Stimulated activated CD4-positive, alpha-beta T cell treated with anti-CD3 and anti-CD28 coated beads, Interleukin-4, amount 100 ng/mL, for 1 hour (primary cell): ENCODE data around the gene PARVB.
"Not testable (repeated sequence)": the region's sequence is repeated elsewhere in the genome, so short reads cannot be mapped to it uniquely, and the experiment has no call there.

Source experiments
- DNase-seq: peaks from one replicate; pipeline ENCODE4 v3.0.0-alpha.2; 2020

The PARVB gene

DNA sequence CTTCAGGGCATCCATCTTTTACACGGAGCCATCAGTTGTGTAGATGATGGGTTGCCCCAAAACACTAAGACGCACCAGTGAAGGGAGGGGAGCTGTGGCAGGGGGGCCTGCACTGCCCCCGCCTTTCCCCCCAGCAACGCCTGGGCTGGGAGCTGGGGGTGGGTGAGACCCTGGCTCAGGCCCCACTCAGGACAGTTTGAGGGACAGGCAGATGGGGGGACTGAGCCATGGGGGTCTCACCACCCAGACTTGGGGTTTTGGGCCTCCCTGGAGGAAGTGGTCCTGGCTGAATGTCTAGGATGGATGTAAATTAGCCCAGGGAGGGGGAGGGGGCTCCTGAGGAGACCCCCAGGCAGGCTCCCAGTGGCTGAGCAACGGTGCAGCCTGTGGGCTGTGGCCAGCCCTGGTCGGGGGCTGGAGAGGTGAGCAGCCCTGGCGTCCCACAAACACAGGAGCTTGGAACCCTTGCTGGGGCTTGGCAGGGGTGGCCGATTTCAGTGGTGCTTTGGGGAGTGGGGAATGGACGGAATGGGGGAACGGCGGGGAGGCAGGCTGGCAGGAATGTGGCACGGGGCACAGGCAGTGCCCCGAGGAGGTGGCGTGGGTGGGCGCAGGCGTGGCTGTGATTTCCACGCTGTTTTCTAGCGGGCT, 6.1 kb downstream of the PARVB start:
- no peak for DNase-seq

- DNase-seq, result no peak
Observed at GRCh38 chr22:44030702-44031082, 6.6 kb downstream of the PARVB start.

- no peak for DNase-seq
Observed at GRCh38 chr22:44031158-44031952, 7.3 kb downstream of the PARVB start.

DNA sequence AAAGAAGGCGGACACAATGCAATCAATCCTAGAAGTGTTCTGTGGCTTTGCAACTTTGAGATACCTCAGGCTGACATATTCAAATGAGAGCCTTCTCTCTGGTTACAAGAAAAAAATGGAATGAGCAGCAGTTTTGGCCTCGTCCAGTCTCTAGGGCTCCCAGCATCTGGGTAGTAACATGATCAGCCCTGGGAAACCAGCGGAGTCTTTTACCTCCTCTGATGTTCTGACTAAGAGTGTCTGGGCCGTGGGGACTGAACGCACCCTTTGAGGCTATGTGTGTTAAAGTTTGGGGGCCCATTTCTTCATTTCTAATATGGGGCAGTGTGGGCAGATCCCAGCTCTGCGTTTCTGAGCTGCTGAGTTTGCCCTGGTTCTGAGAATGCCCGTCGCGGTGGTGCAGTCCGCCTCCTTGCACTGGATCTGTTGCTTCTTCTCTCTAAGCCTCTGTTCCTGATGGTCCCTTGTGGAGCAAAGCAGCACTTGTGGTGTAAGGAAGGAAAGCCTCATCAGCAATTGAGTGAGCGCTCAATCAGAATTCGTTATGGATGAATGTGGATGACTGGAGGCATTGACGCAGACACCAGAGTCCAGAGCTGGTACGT, 8.1 kb downstream of the PARVB start:
- no peak for DNase-seq

GRCh38 chr22:44033287-44033686, 9.2 kb downstream of the PARVB start:
- no peak for DNase-seq

- DNase-seq, result no peak
Observed at GRCh38 chr22:44033694-44034093, 9.6 kb downstream of the PARVB start.

DNA sequence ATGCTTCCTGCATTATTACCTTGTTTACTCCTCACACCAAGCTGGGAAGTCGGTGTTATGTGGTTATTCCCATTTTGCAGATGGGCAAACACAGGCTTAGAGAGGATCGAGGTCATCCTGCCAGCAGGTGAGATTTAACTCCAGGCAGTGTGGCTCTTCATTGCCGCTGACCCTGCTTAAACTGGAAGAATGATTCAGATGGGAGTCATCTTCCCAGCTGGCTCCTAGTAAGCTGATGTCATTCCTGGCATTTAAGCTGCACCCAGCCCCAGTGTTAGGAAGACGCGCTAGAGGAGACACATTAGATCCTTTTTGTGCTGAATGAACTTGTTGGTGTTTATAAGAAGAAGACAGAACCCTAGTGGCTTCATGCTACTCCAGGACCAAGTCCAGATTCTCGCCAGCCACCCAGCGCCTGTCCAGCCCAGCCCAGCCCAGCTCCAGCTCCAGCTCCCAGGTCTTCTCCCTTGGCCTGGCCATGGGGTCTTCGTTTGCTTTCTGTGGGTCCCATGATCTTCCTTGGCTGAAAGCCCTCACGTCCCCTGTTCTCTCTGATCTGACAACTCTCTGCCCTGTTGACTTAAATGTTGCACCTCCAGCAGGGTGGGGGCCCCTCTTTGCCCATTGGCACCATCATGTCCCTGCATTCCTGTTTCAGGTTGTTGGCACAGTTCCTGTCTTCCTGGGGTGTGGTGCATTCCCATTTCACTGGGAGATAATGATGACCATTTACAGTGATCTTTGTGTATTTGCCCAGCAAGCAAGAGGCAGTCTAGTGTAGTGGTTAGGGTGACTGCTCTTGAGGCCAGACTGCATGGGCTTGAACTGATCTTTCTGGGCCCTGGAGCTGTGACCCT, 13.6 kb downstream of the PARVB start:
- DNase-seq, result no peak

DNA sequence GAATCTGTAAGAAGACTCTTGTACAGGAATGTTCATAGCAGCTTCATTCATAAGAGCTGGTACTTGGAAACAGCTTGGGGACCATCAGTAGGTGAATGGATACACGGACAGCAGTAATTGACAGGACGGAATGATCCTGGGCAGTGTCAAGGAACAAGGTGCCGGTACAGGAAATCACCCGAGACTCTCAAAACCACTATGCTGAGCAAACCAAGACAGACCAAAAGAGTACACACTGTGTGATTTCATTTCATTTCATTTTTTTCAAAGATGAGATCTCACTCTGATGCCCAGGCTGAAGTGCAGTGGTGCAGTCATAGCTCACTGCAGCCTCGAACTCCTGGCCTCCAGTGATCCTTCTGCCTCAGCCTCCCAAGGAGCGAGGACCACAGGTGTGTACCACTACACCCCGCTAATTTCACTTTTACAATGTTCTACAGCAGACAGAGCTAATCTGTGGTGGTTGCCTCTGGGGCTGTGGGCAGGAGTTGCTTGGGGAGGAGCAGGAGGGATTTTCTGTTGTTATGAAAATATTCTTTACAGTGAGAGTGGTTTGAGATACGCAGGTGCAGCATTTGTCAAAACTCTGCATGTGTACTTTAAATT, 15.6 kb downstream of the PARVB start:
- no peak for DNase-seq

DNA sequence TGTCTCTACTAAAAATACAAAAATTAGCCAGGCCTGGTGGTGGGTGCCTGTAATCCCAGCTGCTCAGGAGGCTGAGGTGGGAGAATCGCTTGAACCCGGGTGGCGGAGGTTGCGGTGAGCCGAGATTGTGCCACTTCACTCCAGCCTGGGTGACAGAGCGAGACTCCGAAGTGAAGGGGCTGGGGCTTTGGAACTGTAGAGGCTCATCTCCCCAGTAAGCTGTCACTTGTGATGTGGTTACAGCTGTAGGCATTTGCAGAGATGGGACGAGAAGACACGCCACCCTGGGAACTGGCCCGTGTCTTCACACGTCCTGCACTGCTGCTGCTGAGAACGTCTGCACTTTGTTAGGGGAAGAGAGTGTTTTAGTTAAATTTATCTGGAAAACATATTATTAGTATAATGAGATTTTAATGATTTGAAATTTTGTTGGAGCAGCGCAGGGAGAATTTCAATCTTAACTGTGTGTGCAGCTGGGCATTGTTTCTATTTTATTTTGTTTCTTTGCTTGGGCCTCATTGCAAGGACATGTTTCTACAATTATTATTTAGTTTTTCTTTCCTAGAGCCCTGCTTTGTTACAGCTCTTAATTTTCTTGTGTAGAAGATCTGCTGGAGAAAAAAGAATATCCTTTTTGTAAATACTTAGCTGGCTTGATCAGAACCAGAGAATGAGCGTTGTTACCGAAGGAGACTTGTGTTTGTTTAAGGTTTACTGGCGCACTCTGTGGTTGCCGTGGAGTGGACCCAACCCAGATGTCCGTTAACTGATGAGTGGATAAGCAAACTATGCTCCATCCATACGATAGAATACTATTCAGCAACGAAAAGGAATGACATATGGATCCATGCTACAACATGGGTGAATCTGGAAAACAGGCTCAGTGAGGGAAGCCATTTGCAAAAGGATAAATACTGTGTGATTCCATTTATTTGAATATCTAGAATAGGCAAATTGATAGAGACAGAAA, 18.4 kb downstream of the PARVB start:
- DNase-seq, result no peak

DNA sequence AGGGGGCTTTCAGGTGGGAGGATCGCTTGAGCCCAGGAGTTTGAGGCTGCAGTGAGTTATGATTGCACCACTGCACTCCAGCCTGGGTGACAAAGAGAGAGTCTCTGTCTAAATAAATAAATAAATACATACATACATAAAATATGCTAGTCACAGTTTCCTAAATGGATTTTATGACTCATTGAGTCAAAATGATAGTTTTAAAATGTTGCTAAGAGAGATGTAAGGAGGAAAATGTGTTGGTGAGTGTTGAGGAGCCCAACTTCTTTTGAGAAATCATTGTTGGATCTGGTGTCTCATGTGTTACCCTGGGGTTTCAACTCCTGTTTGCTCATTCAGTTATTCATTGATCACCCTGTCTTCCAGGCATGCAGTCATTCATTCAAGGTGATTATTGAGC, 21.0 kb downstream of the PARVB start:
- DNase-seq, result no peak

GRCh38 chr22:44046485-44047141, 22.5 kb downstream of the PARVB start:
- DNase-seq, result no peak

DNA sequence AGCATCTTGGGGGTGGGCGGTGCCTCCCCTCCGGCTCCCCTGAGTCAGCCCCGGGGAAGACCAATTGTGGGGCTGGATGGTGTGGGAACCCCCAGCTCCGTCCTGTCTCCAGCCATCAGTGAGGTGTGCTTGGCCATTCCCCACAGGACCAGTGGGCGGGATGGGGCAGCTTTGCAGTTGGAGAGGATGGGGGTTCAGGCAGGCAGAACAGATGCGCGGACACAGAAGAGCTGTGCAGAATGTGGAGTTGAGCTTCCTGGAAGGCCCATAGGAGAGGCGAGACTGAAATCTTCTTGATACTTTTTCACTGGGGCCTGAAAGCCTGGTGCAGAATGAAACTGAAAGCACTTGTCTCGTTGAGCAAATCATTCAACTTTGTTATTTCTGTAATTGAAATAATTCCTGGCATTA, 23.8 kb downstream of the PARVB start:
- DNase-seq, result no peak

DNA sequence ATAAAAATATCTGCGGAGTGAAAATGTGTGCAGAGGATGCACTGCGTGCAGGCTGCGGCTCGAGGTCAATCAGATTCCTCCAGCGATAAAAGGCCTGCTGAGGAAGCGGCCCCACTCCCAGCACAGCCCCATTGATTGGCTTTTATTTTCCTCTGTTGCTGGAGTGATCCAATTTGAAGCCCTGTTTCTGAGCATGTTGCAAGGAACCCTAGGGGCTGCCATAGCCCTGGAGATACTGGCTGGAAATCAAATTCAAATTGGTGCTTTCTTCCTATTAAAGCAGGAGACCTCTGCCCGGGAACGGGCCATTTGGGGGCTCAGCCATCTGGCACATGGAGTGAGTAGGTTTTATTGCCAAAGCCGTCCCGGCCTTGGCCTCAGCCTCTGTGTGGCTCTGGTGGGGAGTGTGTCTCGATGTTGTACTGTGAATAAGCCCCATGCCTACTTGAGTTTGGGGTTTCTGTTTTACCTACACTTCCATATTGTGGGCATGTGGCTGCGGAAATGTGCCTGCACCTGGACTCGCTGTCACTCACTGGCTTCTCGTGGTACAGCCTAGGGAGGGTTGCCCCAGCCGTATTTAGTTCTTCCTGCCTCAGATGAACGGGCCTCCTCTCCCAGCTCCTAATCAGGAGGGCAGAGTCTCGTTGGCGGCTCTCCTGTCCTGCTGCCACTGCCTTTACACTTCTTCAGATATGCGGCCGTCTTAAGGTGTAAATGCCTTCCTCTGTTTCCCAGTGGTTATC, 25.6 kb downstream of the PARVB start:
- DNase-seq, result no peak

GRCh38 chr22:44050766-44051355, 26.8 kb downstream of the PARVB start:
- no peak for DNase-seq

- no peak for DNase-seq
Observed at GRCh38 chr22:44051358-44051757, 27.3 kb downstream of the PARVB start.

- DNase-seq, result no peak
Observed at GRCh38 chr22:44051961-44052360, 27.9 kb downstream of the PARVB start.

- no peak for DNase-seq
Observed at GRCh38 chr22:44055805-44056204, 31.7 kb downstream of the PARVB start.

DNA sequence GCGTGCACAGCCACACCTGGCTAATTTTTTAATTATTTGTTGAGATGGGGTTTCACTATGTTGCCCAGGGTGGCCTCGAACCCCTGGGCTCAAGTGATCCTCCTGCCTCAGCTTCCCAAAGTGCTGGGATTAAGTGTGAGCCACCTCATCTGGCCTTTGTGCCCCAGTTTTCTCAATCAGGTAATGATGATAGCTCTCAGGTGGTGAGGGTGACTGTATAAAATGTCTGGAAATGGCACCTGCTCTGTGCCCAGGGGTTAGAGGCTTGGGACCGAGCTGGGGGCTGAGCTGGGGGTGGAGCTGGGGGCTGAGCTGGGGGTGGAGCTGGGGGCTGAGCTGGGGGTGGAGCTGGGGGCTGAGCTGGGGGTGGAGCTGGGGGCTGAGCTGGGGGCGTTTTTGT, 32.5 kb downstream of the PARVB start:
- not testable (repeated sequence) for DNase-seq

DNA sequence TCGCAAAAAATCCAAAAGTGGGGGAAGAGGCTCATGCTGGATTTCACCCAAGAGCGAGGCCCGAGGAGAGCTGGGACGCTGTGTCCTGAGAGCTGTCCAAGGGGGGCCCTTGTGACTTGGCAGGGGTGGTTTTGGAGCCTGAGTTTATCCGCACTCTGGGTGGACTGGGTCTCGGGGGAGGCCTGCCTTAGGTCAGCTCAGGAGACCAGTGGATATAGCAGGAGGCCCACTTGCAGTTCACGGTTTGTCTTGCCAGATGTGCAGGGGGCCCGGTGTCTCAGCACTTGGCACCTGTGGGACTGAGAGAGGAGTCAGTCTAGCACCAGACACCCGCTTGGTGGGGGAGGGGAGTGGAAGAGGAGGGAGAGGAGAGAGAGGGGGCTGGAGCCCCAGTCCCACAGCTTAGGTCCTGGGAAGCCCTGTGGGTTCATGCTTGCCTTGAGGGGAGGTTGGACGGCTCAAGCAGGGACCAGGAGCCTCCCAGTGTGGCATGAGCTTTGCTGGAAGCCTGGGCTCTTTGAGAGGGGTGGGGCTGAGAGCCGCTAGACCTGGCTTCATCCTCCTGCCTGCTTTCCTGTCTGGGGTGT, 33.4 kb downstream of the PARVB start:
- no peak for DNase-seq
